GM18861 (cell line): ENCODE data around the gene PLCG2.
A peak's percentile ranks its signal among the peaks of the same experiment; 100 is the strongest.
"Not testable (repeated sequence)": the region's sequence is repeated elsewhere in the genome, so short reads cannot be mapped to it uniquely, and the experiment has no call there.

Source experiments
- ATAC-seq: cut with Tn5 transposase; IDR thresholded peaks from one replicate; pipeline ENCODE4 v1.9.1; 2021; ENCODE audit not compliant: unreplicated experiment

Gene PLCG2

GRCh38 chr16:81873843-81874752 is 95.0 kb downstream of the PLCG2 start:
- peak; percentile 75 for ATAC-seq

DNA sequence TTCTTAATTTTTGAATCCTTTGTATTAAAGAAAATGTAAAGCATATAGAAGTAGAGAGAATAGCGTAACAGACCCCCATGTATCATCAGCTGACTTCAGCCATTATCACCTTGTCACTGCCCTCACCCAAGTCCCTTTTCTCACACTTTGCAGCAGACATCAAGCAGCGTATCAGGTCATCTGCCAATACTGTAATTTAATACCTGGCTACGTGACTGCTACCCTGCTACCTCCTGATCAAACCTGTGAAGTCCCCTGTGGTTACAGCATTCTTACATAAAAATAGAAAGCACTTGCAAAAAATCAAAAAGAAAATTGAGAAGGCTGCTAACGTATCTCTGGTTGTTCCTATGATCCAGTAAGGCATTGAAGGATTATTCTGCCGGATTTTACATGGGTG is 96.4 kb downstream of the PLCG2 start:
- no peak for ATAC-seq

GRCh38 chr16:81876273-81876900 is 97.3 kb downstream of the PLCG2 start:
- ATAC-seq = no peak

DNA sequence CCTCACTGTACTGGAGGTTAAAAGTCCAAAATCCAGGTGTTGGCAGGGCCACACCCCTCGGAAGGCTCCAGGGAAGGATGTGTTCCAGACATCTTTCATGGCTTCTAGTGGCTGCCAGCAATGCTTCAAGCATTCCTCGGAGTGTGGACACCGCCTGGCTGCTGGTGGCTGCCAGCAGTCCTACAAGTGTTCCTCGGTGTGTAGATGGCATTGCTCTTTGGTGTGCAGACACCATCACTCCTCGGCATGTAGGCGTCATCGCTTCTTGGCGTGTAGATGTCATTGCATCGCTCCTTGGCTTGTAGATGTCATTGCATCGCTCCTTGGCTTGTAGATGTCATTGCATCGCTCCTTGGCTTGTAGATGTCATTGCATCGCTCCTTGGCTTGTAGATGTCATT is 98.4 kb downstream of the PLCG2 start:
- not testable (repeated sequence) for ATAC-seq

DNA sequence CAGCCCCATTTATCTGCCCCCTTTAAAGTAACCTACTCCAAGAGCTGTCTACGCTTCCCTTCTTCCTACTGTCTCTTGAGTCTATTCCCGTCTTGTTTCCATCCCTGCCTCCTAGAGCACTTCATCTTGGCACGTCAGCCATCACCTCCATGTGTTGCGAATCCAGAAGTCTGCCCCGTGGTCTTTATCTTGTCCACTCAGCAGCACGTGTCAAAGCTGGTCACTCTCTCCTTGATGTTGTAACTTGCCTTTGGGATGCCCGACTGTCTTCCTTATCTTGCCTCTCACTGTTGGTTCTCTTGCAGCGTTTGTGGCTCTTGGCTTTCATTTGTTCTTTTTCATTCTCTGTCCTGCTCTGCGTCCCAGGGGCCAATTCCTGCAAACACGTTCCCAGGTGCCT is 99.4 kb downstream of the PLCG2 start:
- no peak for ATAC-seq

DNA sequence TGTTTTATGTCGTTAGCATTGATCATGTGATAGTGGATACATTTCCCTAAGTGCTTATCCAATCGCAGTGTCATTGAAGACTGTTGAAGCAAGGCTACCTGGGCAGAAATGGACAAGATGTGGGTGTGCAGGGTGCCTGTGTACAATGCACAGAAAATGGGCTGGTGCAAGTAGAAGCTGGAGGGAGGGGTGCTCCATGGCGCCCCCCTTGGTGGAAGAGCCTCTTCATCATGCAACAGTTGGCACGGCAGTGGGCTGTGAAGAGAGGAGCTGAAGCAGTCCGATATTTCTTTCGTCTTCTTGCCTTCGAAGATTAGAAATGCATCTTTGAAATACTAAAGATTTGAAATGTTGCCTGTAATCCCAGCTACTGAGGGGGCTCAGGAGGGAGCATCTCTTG is 100.5 kb downstream of the PLCG2 start:
- no peak for ATAC-seq

DNA sequence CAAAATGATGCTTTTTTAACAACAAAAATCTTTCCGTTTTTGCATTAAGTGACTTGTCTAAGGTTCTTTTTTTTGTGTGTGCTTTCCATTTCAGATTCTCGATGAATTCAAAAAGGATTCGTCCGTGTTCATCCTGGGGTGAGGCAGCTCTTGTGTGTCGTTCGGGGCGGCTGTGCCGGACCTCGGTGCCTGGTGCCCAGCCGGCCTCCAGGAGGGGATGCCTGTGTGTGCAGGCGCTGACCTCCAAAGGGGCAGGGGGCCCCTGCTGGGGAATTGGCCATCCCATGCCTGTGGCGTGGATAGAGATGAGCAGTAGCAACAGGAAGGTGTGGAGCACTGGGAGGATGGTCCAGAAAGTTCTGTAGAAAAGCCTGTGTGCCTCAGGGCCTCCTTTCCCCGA is 101.7 kb downstream of the PLCG2 start:
- ATAC-seq = no peak

GRCh38 chr16:81881228-81881627 is 102.1 kb downstream of the PLCG2 start:
- ATAC-seq = no peak

DNA sequence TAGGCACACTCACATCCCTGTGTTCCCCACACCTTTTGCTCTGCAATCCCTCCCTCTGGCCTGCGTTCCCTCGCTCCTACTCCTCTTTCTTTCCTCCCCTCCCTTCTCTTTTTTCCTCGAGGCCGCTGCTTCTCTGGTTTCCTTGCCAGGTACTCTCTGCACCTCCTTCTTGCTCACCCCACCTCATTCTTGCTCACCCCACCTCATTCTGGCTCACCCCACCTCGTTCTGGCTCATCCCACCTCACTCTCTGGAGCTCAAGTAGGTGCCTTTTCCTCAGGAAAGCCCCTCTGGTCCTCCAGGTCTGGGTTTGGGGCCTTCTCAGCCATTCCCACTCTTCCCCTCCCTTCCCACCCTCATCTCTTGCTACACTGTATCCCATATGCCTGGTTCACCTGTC is 103.5 kb downstream of the PLCG2 start:
- no peak for ATAC-seq

- ATAC-seq = no peak
Observed at GRCh38 chr16:81883235-81883634, 104.1 kb downstream of the PLCG2 start.

- ATAC-seq = no peak
Observed at GRCh38 chr16:81885976-81886586, 107.0 kb downstream of the PLCG2 start.

DNA sequence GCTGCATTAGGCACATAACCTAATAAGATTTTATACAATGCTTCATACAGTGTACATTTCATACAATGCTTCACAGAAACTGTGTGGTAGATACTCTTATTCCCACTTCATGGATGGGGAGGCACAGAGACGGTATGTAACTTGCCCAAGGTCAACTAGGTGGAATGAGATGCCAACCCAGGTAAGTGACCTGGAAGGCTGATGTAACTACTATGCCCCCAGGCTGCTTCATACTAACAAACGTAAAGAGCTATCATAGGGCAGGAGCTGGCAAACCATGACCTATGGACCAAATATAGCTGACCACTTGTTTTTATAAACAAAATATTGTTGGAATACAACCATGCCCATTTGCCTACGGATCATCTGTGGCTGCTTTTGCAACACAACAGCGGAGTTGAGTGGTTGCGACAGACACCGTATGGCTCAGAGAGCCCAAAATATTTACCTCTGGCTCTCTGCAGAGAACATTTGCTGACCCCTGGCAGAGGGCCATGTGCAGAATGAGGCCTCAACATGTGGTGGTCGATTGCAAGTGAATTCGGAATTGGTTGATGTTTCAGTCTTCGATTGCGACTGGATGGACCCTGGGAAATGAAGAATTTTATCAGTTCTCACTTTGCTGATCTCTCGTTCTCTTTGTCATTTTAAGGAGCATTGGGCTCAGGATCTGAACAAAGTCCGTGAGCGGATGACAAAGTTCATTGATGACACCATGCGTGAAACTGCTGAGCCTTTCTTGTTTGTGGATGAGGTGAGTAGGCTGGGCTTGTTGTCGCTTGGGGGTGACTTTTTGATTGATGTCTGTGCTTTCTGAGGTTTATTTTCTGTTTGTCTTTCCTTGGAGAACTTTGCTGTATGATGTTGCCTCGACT is 109.7 kb downstream of the PLCG2 start:
- ATAC-seq = no peak

DNA sequence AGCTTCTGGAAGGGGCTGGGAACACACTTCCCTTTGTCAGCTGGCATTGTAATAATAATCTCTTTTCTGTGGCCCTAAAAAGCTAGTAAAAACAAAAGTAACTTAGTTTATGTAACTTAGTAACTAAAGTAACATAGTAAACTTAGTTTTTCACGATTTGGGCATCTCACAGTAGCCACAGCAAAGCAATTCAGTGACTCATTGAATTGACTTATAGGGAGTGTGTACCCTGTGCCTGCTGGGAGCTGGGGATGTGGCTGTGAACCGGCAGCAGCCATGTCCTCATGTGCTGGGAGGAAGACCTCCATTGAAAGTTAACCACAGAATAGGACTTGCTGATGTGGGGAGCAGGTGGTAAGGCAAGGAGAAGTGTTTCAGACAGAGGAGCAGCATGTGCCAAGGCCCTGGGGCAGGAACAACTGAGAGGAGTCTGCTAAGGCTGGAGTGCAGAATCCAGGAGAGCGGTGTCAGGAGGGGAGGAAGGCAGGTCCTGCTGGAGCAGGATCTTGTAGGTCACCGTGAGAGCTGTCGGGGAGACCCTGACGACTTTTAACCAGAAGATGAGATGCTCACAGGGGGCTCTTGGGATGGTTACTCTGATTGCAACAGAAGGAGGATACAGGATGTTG is 112.8 kb downstream of the PLCG2 start:
- ATAC-seq = no peak

DNA sequence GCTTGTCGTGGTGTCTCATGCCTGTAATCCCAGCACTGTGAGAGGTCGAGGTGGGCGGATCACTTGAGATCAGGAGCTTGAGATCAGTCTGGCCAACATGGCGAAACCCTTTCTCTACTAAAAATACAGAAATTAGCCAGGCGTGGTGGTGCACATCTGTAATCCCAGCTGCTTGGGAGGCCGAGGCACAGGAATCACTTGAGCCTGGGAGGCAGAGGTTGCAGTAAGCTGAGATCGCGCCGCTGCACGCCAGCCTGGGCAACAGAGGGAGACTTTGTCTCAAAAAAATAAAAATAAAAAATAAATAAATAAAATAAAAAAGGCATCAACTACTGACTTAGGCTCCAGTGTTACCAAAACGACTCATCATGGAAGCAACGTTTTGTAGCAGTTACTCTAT is 115.5 kb downstream of the PLCG2 start:
- ATAC-seq = no peak

DNA sequence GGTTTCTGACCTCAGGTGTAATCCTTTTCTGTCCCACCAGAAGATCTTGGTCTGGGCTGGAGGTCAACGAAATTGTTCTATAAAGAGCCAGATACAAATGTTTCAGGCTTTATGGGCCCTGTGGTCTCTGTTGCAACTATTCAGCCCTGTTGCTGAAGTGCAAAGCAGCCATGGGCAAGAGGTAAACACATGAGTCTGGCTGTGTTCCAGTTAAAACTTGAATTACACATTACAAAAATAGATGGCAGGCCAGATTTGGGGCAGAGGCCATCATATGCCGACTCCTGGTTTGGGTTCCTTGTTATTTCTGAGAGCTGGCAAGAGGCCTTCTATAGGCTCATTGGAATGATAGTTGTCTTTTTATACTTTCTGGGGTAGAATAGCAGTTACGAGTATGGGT is 117.8 kb downstream of the PLCG2 start:
- ATAC-seq = no peak

DNA sequence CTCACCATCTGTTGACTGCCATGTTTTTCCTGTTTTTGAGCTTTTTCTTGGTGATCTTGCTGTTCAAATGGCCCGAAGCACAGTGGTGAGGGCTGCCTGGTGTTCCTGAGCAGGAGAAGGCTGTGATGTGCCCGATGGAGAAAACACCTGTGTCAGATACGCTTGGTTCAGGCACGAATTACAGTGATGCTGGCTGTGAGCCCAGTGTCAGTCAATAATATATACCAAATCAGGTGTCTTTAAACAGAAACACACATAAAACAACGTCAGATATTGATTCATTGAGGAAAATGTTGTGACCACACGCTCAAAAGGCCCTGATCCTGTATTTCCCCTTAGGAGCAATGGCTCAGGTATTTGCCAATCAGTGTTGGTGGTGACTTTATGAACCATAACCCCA is 120.5 kb downstream of the PLCG2 start:
- ATAC-seq = no peak

GRCh38 chr16:81900014-81900413 is 120.9 kb downstream of the PLCG2 start:
- ATAC-seq = no peak

- ATAC-seq = no peak
Observed at GRCh38 chr16:81900456-81900855, 121.4 kb downstream of the PLCG2 start.

DNA sequence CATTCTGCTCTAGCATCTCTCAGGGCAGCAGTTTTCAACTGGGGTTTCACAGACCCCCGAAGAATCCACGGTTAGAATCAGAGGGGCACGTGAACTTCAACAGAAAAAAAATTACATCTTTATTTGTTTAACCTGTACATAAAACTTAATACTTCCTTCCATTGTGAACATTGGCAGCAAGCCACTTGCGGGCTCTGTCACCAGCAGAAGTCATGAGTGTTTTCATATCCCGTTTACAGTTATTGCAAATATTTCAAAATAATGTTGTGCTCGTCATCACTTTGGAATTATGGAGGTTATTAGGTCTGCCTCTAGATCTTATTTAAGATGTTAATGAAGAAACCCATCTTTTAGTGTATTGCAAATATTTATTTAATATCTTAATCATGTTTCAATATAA is 122.4 kb downstream of the PLCG2 start:
- ATAC-seq = no peak

DNA sequence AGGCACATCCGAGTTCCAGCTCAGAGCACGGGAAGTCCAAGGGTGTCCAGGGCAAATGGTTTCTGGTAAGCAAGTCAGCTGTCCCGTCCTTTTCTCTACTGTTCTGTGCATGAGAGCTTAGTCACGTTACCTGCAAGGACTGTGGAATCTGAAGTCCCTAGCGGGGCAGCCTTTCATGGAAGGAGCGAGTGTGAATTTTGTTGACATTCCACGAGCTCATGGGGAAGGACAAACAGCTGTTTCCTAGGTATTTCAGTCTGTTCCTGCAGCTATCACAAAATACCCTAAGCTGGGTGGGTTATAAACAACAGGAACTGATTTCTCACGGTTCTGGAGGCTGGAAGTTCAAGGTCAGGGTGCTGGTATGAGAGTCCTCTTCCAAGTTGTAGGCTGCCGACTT is 122.9 kb downstream of the PLCG2 start:
- ATAC-seq = no peak

DNA sequence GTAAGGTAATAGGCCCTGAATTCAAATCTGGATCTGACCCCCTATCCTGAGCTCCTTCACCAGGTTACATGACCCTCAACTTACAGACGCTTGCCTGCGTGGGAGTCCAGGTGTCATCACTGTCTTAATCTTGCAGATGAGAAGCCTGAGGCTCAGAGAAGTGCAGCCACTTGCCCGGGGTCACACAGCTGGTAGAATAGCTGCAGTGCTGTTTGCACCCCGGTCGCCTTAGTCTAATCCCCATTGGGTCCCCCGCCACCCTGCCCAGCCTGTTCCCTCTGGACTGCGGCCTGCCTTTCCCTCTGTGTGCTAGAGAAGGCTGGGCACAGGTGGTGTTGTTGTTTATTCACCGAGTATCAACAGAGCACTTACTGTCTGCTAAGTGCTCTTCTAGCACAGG is 125.2 kb downstream of the PLCG2 start:
- ATAC-seq = no peak
